HEK293T (cell line): ENCODE measurements around the gene ROR1.

Experiments used
- CTCF ChIA-PET: fragments of 350-600 bp; formaldehyde crosslinking; extraction: SDS; loops from one replicate; lab custom pipeline; 2021; ENCODE audit warnings: antibody characterized with exemption, inconsistent platforms; lab: Yijun Ruan, JAX
- POLR2A ChIA-PET: fragments of 350-600 bp; formaldehyde crosslinking; extraction: SDS; loops from one replicate; lab custom pipeline; 2020; ENCODE audit warnings: antibody characterized with exemption, inconsistent platforms; lab: Yijun Ruan, JAX
- DNase-seq: peaks from one replicate; pipeline ENCODE4 v3.0.0; 2012; ENCODE audit warnings: mixed read lengths; ENCODE audit errors: extremely low spot score
- ARNT ChIP-seq: fragments of 450-650 bp; IDR thresholded peaks from 2 replicates; pipeline ENCODE4 v1.6.1; 2017; ENCODE audit warnings: mild to moderate bottlenecking
- BHLHE40 ChIP-seq: fragments of 450-650 bp; IDR thresholded peaks from 2 replicates; pipeline ENCODE4 v1.6.1; 2016; ENCODE audit warnings: mild to moderate bottlenecking, moderate library complexity, borderline replicate concordance
- CTBP1 ChIP-seq: fragments of 450-650 bp; IDR thresholded peaks from 2 replicates; pipeline ENCODE4 v1.6.1; 2016; ENCODE audit warnings: borderline replicate concordance
- ELF4 ChIP-seq: fragments of 450-650 bp; IDR thresholded peaks from 2 replicates; pipeline ENCODE4 v1.6.1; 2017; ENCODE audit warnings: antibody characterized with exemption
- FOXA1 ChIP-seq: fragments of 450-650 bp; IDR thresholded peaks from 2 replicates; pipeline ENCODE4 v1.6.1; 2016; ENCODE audit warnings: mild to moderate bottlenecking
- FOXK2 ChIP-seq: fragments of 450-650 bp; IDR thresholded peaks from 2 replicates; pipeline ENCODE4 v1.6.1; 2016; ENCODE audit warnings: mild to moderate bottlenecking
- FOXM1 ChIP-seq: fragments of 450-650 bp; IDR thresholded peaks from 2 replicates; pipeline ENCODE4 v1.6.1; 2017; ENCODE audit warnings: mild to moderate bottlenecking, borderline replicate concordance
- HDGF ChIP-seq: fragments of 450-650 bp; IDR thresholded peaks from 2 replicates; pipeline ENCODE4 v1.6.1; 2017; ENCODE audit warnings: antibody characterized with exemption, borderline replicate concordance
- L3MBTL2 ChIP-seq: fragments of 450-650 bp; conservative IDR thresholded peaks from 2 replicates; pipeline ENCODE4 v1.6.1; 2016; ENCODE audit warnings: mild to moderate bottlenecking
- LEF1 ChIP-seq: fragments of 450-650 bp; IDR thresholded peaks from 2 replicates; pipeline ENCODE4 v1.6.1; 2017; ENCODE audit warnings: mild to moderate bottlenecking, borderline replicate concordance
- NFRKB ChIP-seq: fragments of 450-650 bp; IDR thresholded peaks from 2 replicates; pipeline ENCODE4 v1.6.1; 2016; ENCODE audit warnings: mild to moderate bottlenecking, moderate library complexity
- PKNOX1 ChIP-seq: fragments of 450-650 bp; IDR thresholded peaks from 2 replicates; pipeline ENCODE4 v1.6.1; 2016
- SP1 ChIP-seq: fragments of 450-650 bp; IDR thresholded peaks from 2 replicates; pipeline ENCODE4 v1.6.1; 2017
- SUZ12 ChIP-seq: fragments of 450-650 bp; IDR thresholded peaks from 2 replicates; pipeline ENCODE4 v1.6.1; 2016; ENCODE audit warnings: mild to moderate bottlenecking
- TARDBP ChIP-seq: fragments of 450-650 bp; IDR thresholded peaks from 2 replicates; pipeline ENCODE4 v1.6.1; 2016
- ZNF384 ChIP-seq: fragments of 450-650 bp; IDR thresholded peaks from 2 replicates; pipeline ENCODE4 v1.6.1; 2016

The ROR1 gene

GRCh38 chr1:64175639-64176038 lies 401.8 kb downstream of the ROR1 start:
- DNase-seq, result no peak
- POLR2A ChIA-PET, result no interaction called here
- TF ChIP-seq SP1, result no peak
- TF ChIP-seq HDGF, result no peak
- no peak for TF ChIP-seq FOXM1
- TF ChIP-seq LEF1, result no peak
- no peak for TF ChIP-seq CTBP1
- TF ChIP-seq PKNOX1, result no peak
- TF ChIP-seq SUZ12, result no peak
- TF ChIP-seq ELF4, result no peak
- no peak for TF ChIP-seq BHLHE40
- CTCF ChIA-PET, result no interaction called here

GRCh38 chr1:64176659-64177058 lies 402.8 kb downstream of the ROR1 start:
- no peak for DNase-seq
- POLR2A ChIA-PET, result no interaction called here
- TF ChIP-seq CTBP1 (no peak), SP1 (no peak), ELF4 (no peak), TARDBP (no peak), SUZ12 (no peak), FOXK2 (no peak), PKNOX1 (no peak), LEF1 (no peak), ARNT (no peak), ZNF384 (no peak), FOXA1 (no peak), FOXM1 (no peak), BHLHE40 (no peak), NFRKB (no peak), L3MBTL2 (no peak), HDGF (no peak)
- CTCF ChIA-PET, result no interaction called here

GRCh38 chr1:64179588-64179987 lies 405.8 kb downstream of the ROR1 start:
- TF ChIP-seq FOXK2, result no peak
- no peak for TF ChIP-seq SUZ12
- TF ChIP-seq ELF4, result no peak
- no peak for TF ChIP-seq CTBP1
- no peak for TF ChIP-seq FOXA1
- no peak for TF ChIP-seq BHLHE40
- TF ChIP-seq NFRKB, result no peak
- TF ChIP-seq ZNF384, result no peak
- no peak for TF ChIP-seq SP1
- no peak for TF ChIP-seq ARNT
- TF ChIP-seq HDGF, result no peak
- no peak for TF ChIP-seq LEF1
- TF ChIP-seq TARDBP, result no peak
- TF ChIP-seq PKNOX1, result no peak
- ChIA-PET CTCF (no interaction called here), POLR2A (no interaction called here)
- no peak for DNase-seq

- ChIA-PET CTCF (interaction anchor here (0.8 to 0.9 kb wide), 2 partner anchors 64 to 268 kb away, joined by 3 read pairs; no protein-coding TSS in a partner anchor), POLR2A (interaction anchor here (1.3 kb wide), 1 partner anchor 9 kb away, joined by 3 read pairs; no protein-coding TSS in a partner anchor)
- DNase-seq, result no peak
- no peak for TF ChIP-seq ARNT
- no peak for TF ChIP-seq LEF1
- TF ChIP-seq FOXK2, result no peak
Observed at GRCh38 chr1:64182207-64182606, 408.4 kb downstream of the ROR1 start.

GRCh38 chr1:64183395-64184002 lies 409.7 kb downstream of the ROR1 start:
- no peak for DNase-seq
- CTCF ChIA-PET, result interaction anchor here (0.7 kb wide), 1 partner anchor 20 kb away, joined by 4 read pairs; no protein-coding TSS in a partner anchor
- TF ChIP-seq L3MBTL2 (no peak), BHLHE40 (no peak)
- POLR2A ChIA-PET, result no interaction called here

GRCh38 chr1:64184003-64184440 lies 410.2 kb downstream of the ROR1 start:
- ChIA-PET POLR2A (interaction anchor here (0.6 kb wide), 1 partner anchor 577 kb away, joined by 3 read pairs; no protein-coding TSS in a partner anchor), CTCF (interaction anchor here (0.7 kb wide), 1 partner anchor 21 kb away, joined by 4 read pairs; no protein-coding TSS in a partner anchor)
- peak; percentile 76; the same call in 1 of the 2 replicates for TF ChIP-seq LEF1
- no peak for TF ChIP-seq HDGF
- TF ChIP-seq CTBP1, result 0 out of 2 replicates have a peak, but pooled peaks have one; percentile 35
- TF ChIP-seq PKNOX1, result peak; percentile 89
- TF ChIP-seq FOXA1, result no peak
- no peak for DNase-seq
